IPS-18c (cell line): ENCODE data around the gene JCHAIN.
"Not testable (repeated sequence)": the region's sequence is repeated elsewhere in the genome, so short reads cannot be mapped to it uniquely, and the experiment has no call there.

ENCODE experiments used
- H3K4me3 ChIP-seq: 2 replicates; pipeline ENCODE4 v1.7.0; 2013; ENCODE audit warnings: low read depth, mild to moderate bottlenecking, low read length, moderate library complexity; ENCODE audit not compliant: insufficient read depth
- H3K9me3 ChIP-seq: one replicate; pipeline ENCODE4 v1.6.1; 2013; ENCODE audit warnings: mild to moderate bottlenecking, low read length, moderate library complexity; ENCODE audit not compliant: control insufficient read depth, insufficient read depth

JCHAIN gene

GRCh38 chr4:70700712-70701111, 34.4 kb upstream of the JCHAIN start:
- no peak overlapping the region for H3K4me3 ChIP-seq
- H3K9me3 ChIP-seq, result peaks cover 2% of the 10 kb centered on the region

GRCh38 chr4:70698435-70698834, 32.1 kb upstream of the JCHAIN start:
- H3K9me3 ChIP-seq, H3K4me3 ChIP-seq: not testable (repeated sequence)

GRCh38 chr4:70694633-70695032, 28.3 kb upstream of the JCHAIN start:
- H3K4me3 ChIP-seq, H3K9me3 ChIP-seq: not testable (repeated sequence)

- Histone ChIP-seq H3K4me3 (no peak overlapping the region), H3K9me3 (no peaks in the 10 kb centered on the region)
Observed at GRCh38 chr4:70691661-70692060, 25.4 kb upstream of the JCHAIN start.

- peak overlapping the region; percentile 86 for H3K4me3 ChIP-seq
- H3K9me3 ChIP-seq, result no peaks in the 10 kb centered on the region
Observed at GRCh38 chr4:70688795-70689231, 22.5 kb upstream of the JCHAIN start.

GRCh38 chr4:70687821-70688794, 21.8 kb upstream of the JCHAIN start, which contains the start of gene UTP3:
Gene UTP3 (plus strand): TSS chr4:70688532. CDS start chr4:70688678, 146 bp downstream.
- peak within 1 kb of the TSS; percentile 86 for H3K4me3 ChIP-seq
- H3K9me3 ChIP-seq, result no peaks in the 10 kb centered on the region

DNA sequence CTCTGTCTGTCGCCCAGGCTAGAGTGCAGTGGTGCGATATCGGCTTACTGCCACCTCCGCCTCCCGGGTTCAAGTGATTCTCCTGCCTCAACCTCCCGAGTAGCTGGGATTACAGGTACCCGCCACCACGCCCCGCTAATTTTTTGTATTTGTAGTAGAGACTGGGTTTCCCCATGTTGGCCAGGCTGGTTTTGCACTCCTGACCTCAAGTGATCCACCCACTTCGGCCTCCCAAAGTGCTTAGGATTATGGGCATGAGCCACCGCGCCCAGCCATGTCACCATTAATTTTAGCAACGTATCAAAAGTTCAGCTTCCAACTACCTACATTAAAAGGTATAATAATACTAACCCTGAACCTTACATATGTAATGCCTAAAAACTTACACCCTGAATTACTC, 21.1 kb upstream of the JCHAIN start:
- H3K9me3 ChIP-seq, result no peaks in the 10 kb centered on the region
- peak overlapping the region; percentile 86 for H3K4me3 ChIP-seq

GRCh38 chr4:70682142-70682541, 15.8 kb upstream of the JCHAIN start:
- H3K9me3 ChIP-seq, H3K4me3 ChIP-seq: not testable (repeated sequence)

- no peaks in the 10 kb centered on the region for H3K9me3 ChIP-seq
- H3K4me3 ChIP-seq, result no peak overlapping the region
Observed at GRCh38 chr4:70681704-70682103, 15.4 kb upstream of the JCHAIN start.

- Histone ChIP-seq H3K4me3 (no peak overlapping the region), H3K9me3 (no peaks in the 10 kb centered on the region)
Observed at GRCh38 chr4:70680934-70681333, 14.6 kb upstream of the JCHAIN start.

DNA sequence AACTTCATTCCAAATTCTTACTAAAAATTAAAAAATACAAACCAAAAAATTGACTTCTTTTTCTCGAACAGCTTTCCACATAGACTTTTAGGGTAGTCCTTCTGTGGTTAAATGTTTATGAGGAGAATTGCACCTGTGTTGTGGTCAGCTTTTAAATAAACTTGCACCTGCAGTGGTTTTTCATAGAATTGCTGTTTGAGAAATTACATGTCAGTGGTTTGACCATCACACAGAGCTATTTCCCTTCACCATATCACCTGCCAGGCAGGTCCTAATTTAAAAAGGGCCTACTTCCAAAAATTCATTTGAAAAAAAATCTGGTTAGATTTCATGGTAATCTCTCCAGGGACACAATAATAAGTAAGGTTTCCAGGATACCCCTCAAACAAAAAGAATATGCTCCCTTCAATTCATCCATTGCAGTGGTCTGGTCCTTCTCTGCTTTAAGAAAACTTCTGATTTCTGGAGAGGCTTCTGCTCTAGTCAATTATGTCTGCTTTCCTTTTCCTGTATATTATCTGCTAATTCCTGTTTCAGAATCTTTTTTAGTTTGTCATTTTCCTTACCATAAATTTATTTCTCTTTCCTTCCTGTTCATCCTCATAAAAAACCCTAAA, 12.2 kb upstream of the JCHAIN start:
- no peaks in the 10 kb centered on the region for H3K9me3 ChIP-seq
- no peak overlapping the region for H3K4me3 ChIP-seq

DNA sequence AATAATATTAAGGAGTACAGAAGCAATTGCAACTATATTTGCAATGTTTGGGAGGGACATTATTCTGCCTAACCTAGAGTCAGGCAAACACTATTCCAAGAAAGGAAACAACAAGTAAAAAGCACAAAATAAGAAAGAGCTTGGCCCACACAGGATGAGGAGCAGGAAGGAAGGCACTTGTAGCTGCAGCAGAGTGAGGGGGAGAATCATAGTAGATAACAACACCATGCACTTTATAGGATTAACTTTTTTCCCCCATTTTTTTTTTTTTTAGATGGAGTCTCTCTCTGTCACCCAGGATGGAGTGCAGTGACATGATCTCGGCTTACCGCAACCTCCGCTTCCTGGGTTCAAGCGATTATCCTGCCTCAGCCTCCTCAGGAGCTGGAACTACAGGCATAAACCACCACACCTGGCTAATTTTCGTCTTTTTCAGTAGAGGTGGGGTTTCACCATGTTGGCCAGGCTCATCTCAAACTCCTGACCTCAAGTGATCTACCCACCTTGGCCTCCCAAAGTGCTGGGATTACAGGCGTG, 10.3 kb upstream of the JCHAIN start:
- no peak overlapping the region for H3K4me3 ChIP-seq
- no peaks in the 10 kb centered on the region for H3K9me3 ChIP-seq

DNA sequence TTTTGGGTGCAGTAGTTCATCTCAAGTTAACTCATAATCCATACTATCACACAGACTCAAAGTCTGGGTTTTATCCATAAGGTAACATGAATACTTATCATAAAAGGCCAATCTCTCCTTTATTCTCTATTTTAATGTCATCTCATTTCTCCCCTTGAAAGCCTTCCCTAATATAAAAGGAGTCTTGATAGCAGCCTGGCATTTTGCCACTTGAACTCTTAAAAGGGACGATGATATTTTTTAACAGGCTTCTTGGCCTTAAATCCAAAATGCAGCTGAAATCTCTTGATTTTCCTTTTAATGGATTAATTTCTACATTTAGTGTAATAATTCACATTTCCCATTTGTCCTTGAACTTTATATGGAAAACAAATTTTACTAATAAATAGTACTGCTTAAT, 8.4 kb upstream of the JCHAIN start:
- no peak overlapping the region for H3K4me3 ChIP-seq
- H3K9me3 ChIP-seq, result no peaks in the 10 kb centered on the region

DNA sequence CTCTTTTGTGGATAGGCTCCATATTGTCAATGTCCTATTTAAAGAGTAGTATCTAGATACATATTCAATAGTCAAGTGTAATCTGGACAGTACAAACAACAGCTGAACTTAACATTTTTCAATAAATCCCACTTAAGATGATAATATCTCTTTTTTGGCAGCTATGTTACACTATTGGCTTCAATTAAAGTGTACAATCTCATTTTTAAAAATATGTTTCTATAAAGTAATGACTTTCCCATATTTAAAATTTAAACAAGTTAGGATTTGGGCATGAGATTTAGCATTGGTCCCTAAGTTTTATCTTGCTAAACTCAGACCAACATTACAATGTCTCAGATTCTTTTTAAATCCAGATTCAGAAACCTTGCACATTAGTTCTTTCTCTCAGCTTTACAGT, 7.9 kb upstream of the JCHAIN start:
- Histone ChIP-seq H3K4me3 (no peak overlapping the region), H3K9me3 (no peaks in the 10 kb centered on the region)

GRCh38 chr4:70671091-70671490, 4.8 kb upstream of the JCHAIN start:
- H3K4me3 ChIP-seq, result no peak overlapping the region
- no peaks in the 10 kb centered on the region for H3K9me3 ChIP-seq

DNA sequence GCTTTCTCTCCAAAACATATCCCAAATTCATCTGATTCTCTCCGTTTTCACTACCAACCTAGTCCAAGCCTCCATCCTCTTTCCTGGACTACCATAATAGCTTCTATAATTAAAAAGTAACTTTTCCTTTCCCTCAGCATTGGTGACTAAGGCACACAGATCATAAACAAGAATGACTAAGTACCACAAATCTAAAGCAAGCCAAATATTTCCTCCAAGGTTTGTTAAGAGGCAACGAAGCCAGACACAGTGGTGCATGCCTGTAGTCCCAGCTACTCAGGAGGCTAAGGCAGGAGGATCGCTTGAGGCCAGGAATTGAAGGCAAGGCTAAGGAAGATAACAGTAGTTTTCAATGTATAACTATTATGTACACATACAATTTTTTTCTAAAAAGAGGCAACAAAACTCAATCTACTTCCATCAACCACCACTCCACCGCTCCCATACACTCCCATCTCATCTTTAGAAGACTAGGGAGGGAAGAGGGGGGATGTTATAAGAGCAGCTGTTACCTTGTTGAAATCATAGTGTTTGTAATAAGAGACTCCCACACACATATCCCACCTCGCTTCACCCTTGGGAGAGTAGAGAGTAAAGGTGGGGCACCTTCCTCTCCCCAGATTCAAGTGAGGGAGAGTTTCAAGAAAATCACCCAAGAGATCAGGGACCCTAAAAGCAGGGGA, 4.2 kb upstream of the JCHAIN start:
- no peaks in the 10 kb centered on the region for H3K9me3 ChIP-seq
- H3K4me3 ChIP-seq, result no peak overlapping the region

GRCh38 chr4:70667740-70668535, 1.6 kb upstream of the JCHAIN start:
- Histone ChIP-seq H3K4me3 (no peak overlapping the region), H3K9me3 (no peaks in the 10 kb centered on the region)
